ENCODE data around the gene MFGE8. TPM values are rescaled to one million over a fixed set of nuclear protein-coding genes. Genes with fewer than 3 reads are reported as not detected.
"Not testable (repeated sequence)": the region's sequence is repeated elsewhere in the genome, so short reads cannot be mapped to it uniquely, and the experiment has no call there.

MFGE8 gene
- total and polyA plus RNA-seq, 4 donors: 78.6 to 135 (median 96.1) TPM

- Histone ChIP-seq H3K9me3 (ENCODE audit: control insufficient read depth in 4 of 4, insufficient read depth in 3 of 4, low read length in 3 of 4) (peaks cover 0 to 3% (median 0%) of the 10 kb centered on the region in 4 donors), H3K27me3 (ENCODE audit: control insufficient read depth in 3 of 3, insufficient read depth in 3 of 3, low read length in 2 of 3) (no peaks in the 10 kb centered on the region), H3K9ac (ENCODE audit: insufficient read depth in 1 of 2, low read length in 2 of 2) (no peak overlapping the region), H3K4me3 (no peak overlapping the region), H3K27ac (ENCODE audit: low read depth in 1 of 2, low read length in 1 of 2) (no peak overlapping the region), H3K4me1 (ENCODE audit: control insufficient read depth in 5 of 5, insufficient read depth in 5 of 5, low read length in 5 of 5) (peaks cover 0 to 13% (median 0%) of the 10 kb centered on the region in 5 donors), H3K36me3 (ENCODE audit: control insufficient read depth in 4 of 4, insufficient read depth in 4 of 4, low read length in 4 of 4) (no peaks in the 10 kb centered on the region)
- no peak for TF ChIP-seq CTCF (IDR thresholded peaks at IDR 0.05; ENCODE audit: control extremely low read depth, extremely low read depth)
- WGBS, 2 donors: 82 to 92% methylated on average over 2 of the region's 2 CpGs
- no peak for ATAC-seq (ENCODE audit: insufficient read depth, low FRiP score)
- no peak for DNase-seq
These were observed 17.4 kb upstream of the MFGE8 start for GRCh38 chr15:88930579-88930978.

- H3K9me3 ChIP-seq (ENCODE audit: control insufficient read depth in 4 of 4, insufficient read depth in 3 of 4, low read length in 3 of 4); H3K27me3 ChIP-seq (ENCODE audit: control insufficient read depth in 3 of 3, insufficient read depth in 3 of 3, low read length in 2 of 3); H3K27ac ChIP-seq (ENCODE audit: low read depth in 1 of 2, low read length in 1 of 2); DNase-seq; H3K4me3 ChIP-seq; ATAC-seq (ENCODE audit: insufficient read depth, low FRiP score); H3K36me3 ChIP-seq (ENCODE audit: control insufficient read depth in 4 of 4, insufficient read depth in 4 of 4, low read length in 4 of 4); H3K9ac ChIP-seq (ENCODE audit: insufficient read depth in 1 of 2, low read length in 2 of 2): not testable (repeated sequence)
- peaks cover 0 to 13% (median 0%) of the 10 kb centered on the region in 5 donors for H3K4me1 ChIP-seq (ENCODE audit: control insufficient read depth in 5 of 5, insufficient read depth in 5 of 5, low read length in 5 of 5)
- 75 to 82% methylated on average over 3 of the region's 3 CpGs for WGBS, 2 donors
These were observed 16.3 kb upstream of the MFGE8 start for GRCh38 chr15:88929358-88930098.

- not testable (repeated sequence) for DNase-seq; H3K27ac ChIP-seq (ENCODE audit: low read depth in 1 of 2, low read length in 1 of 2); H3K9me3 ChIP-seq (ENCODE audit: control insufficient read depth in 4 of 4, insufficient read depth in 3 of 4, low read length in 3 of 4); H3K36me3 ChIP-seq (ENCODE audit: control insufficient read depth in 4 of 4, insufficient read depth in 4 of 4, low read length in 4 of 4); H3K27me3 ChIP-seq (ENCODE audit: control insufficient read depth in 3 of 3, insufficient read depth in 3 of 3, low read length in 2 of 3); H3K9ac ChIP-seq (ENCODE audit: insufficient read depth in 1 of 2, low read length in 2 of 2); ATAC-seq (ENCODE audit: insufficient read depth, low FRiP score); H3K4me3 ChIP-seq
- peaks cover 0 to 13% (median 0%) of the 10 kb centered on the region in 5 donors for H3K4me1 ChIP-seq (ENCODE audit: control insufficient read depth in 5 of 5, insufficient read depth in 5 of 5, low read length in 5 of 5)
These were observed 15.0 kb upstream of the MFGE8 start for GRCh38 chr15:88928192-88928591.

- H3K9me3 ChIP-seq (ENCODE audit: control insufficient read depth in 4 of 4, insufficient read depth in 3 of 4, low read length in 3 of 4); H3K4me3 ChIP-seq; H3K36me3 ChIP-seq (ENCODE audit: control insufficient read depth in 4 of 4, insufficient read depth in 4 of 4, low read length in 4 of 4); ATAC-seq (ENCODE audit: insufficient read depth, low FRiP score); H3K27ac ChIP-seq (ENCODE audit: low read depth in 1 of 2, low read length in 1 of 2); H3K9ac ChIP-seq (ENCODE audit: insufficient read depth in 1 of 2, low read length in 2 of 2); H3K27me3 ChIP-seq (ENCODE audit: control insufficient read depth in 3 of 3, insufficient read depth in 3 of 3, low read length in 2 of 3); H3K4me1 ChIP-seq (ENCODE audit: control insufficient read depth in 5 of 5, insufficient read depth in 5 of 5, low read length in 5 of 5); DNase-seq: not testable (repeated sequence)
- 83 to 95% methylated on average over 2 of the region's 2 CpGs for WGBS, 2 donors
These were observed 12.5 kb upstream of the MFGE8 start for GRCh38 chr15:88925648-88926047.

GRCh38 chr15:88920892-88921435 is 7.8 kb upstream of the MFGE8 start:
- not testable (repeated sequence) for H3K27ac ChIP-seq (ENCODE audit: low read depth in 1 of 2, low read length in 1 of 2); H3K4me1 ChIP-seq (ENCODE audit: control insufficient read depth in 5 of 5, insufficient read depth in 5 of 5, low read length in 5 of 5); H3K4me3 ChIP-seq; H3K27me3 ChIP-seq (ENCODE audit: control insufficient read depth in 3 of 3, insufficient read depth in 3 of 3, low read length in 2 of 3); H3K9me3 ChIP-seq (ENCODE audit: control insufficient read depth in 4 of 4, insufficient read depth in 3 of 4, low read length in 3 of 4); DNase-seq; ATAC-seq (ENCODE audit: insufficient read depth, low FRiP score); H3K36me3 ChIP-seq (ENCODE audit: control insufficient read depth in 4 of 4, insufficient read depth in 4 of 4, low read length in 4 of 4); H3K9ac ChIP-seq (ENCODE audit: insufficient read depth in 1 of 2, low read length in 2 of 2)
- WGBS, 2 donors: 87 to 93% methylated on average over 11 to 12 of the region's 12 CpGs
